T-helper 1 cell (primary cell): ENCODE results near the gene ZNF608.

Experiments
- DNase-seq, 5 donors: peaks; one replicate each; pipeline ENCODE4 v3.0.0-alpha.2; 2012 to 2020

Gene ZNF608

DNA sequence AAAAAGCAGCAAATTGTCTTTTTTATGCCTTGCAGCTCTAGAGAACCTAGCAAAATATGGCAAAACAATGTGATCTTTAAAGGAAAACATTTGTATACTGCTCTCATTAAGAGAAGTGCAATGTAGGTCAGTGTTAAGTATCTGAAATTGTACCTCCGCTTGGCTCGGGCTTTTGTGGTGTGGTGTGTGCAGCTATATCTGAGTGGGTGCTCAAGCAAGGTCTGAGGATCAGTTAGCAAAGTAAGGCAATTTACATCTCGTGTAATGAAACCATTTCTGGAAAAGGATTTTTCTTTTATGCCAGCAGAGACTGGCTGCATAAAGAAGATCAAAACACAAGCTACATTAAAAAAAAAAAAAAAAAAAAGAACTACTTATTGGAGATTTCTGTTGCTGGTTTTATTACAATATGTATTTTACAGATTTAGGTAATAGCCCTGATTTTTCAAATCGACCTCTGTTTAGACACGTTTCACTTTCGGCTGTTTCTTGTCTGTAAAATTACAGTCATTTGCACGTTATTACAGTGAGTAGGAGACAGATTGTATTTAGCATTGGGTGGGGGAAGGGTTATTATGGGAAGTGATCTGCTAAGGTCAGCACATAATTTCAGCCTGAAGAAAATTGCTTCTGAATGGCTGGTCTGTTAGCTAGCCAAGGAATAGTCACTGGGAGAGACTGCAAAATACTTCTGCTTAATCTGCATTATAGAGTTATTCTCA lies 7.9 kb upstream of the ZNF608 start:
- no peak for DNase-seq

DNA sequence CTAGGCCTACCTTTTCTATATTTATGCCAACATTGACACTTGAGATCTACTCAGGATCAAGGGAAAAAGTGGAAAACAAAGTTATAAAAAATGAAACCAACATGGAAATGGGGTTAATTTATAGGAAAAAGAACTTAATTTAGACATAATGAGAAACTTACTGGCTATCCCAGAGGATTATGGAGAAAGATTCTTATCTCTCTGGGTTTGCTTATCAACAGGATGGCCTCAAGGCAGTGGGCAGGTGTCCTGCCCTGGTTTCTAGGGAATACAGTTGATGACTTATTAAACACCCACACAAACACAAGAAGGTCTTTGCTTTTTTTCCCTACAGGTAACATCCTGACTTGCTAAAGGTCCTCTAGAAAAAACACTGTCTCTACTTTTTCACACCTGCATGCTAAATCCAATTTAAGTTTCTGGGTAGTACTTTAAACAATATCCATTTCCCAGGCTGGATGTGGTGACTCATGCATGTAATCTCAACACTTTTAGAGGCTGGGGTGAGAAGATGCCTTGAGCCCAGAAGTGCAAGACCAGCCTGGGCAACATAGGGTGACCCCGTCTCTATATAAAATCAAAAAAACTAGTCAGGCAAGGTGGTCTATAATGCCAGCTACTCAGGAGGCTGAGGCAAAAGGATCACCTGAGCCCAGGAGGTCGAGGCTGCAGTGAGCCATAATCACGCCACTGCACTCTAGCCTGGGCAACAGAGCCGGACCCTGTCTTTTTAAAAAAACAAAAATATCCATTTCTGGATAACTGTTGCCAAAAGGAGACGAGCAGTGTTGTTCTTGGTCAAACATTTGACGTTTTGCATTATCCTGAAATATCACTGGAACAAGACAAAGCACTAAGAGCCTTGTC lies 6.6 kb upstream of the ZNF608 start:
- no peak for DNase-seq

DNA sequence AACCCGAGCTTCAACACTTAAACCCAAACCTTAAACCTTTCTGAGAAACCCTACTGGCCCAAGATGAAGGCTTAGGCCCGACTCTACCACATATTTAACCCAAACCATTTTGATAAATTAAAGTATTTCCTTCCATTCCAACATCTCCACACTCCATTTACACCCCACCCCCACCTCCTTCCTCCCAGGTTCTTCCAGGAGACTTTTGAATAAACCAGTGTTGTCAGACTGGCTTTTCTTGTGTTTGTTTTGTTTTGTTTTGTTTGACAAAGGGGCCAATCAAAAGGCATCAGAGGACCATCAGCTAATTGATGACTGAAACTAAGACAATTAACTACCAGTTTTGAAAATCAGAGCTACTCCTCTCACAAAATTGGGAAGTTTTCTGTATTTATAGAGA lies 4.6 kb upstream of the ZNF608 start:
- no peak for DNase-seq

GRCh38 chr5:124748687-124749594 lies 2.5 kb upstream of the ZNF608 start:
- peak in 1 of 5 donors; percentile 6 for DNase-seq

GRCh38 chr5:124747791-124748686 lies 1.6 kb upstream of the ZNF608 start:
- no peak for DNase-seq

DNA sequence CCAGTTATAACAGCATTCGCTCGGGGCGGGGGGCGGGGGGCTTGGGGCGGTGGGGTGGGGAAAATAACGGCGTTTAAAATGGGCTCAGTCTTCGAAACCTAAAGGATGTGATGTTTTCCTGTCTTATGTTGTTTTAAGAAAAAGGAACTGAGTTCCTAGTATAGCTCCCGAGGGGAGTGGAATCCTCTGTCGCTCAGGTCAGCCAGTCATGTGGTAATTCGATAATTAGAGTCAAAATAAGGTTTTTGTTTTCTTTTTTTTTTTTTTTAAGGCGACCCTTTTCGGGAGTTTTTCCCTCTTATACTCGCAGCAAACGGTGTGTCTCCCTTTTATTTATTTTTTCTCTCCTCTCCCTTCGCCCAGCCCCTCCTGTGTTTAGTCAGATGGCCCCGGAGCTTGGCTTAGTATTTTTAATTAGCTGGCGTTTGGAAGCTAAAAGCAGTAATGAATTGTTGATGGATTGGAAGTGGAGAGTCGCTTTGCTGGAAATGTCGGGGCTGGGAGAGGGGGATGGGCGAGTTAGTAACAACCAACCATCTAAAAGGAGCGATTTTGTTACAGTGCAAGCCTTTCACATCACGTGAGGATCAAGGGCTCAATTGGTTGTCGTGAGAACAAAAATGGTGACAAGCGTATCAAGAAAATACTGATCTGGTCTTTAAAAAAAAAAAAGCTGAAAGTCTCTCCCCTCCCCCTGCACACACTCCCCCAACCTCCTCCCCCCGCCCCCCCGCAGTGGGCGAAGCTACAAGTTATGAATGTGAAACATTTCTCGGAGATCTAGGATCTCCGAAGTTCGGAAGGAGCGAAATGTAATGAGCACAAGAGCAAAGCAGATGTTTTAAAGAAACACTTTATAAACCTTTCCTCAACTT lies 714 bp upstream of the ZNF608 start:
- no peak for DNase-seq

DNA sequence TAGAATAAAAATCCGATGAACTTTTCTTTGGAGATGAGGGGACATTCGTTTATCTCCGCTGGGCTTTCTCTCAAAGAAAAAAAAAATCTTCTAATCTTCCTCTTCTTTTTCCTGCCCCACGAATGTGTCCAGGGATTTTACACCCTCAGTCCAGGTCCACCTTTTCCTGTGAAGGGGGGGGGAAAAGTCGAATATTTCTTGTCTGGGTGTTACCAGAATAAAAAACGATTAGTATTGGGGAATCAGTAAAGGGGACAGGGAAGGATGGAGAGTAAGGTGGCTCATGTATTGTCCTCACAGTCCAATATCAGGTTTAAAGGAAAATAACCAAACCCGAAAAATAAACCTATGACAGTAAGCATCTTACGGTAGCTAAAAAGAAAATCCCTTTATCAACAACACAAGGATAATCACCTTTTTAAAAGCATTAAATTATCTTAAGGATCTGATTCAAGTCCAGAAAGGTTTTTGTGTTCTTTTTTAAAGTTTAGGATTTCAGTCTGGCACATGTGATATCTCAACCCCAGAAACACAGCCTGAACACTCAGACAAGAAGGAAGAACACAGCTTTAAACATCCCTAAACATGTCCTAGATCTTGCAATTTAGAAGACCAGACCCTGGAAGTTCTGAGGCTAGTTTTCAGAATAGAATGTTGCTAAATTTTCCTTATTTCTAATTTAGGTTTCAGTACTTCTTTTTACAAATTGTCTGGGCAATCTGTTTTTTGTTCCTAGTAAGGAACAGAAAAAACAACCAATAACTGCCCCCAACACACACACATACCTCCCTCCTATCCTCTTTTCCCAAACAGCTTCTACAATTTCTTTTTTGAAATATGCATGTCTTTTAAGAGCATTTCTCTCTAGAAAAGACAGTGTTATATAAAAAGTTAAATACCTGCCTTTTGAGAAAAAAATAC lies 1.2 kb downstream of the ZNF608 start:
- DNase-seq, result no peak

DNA sequence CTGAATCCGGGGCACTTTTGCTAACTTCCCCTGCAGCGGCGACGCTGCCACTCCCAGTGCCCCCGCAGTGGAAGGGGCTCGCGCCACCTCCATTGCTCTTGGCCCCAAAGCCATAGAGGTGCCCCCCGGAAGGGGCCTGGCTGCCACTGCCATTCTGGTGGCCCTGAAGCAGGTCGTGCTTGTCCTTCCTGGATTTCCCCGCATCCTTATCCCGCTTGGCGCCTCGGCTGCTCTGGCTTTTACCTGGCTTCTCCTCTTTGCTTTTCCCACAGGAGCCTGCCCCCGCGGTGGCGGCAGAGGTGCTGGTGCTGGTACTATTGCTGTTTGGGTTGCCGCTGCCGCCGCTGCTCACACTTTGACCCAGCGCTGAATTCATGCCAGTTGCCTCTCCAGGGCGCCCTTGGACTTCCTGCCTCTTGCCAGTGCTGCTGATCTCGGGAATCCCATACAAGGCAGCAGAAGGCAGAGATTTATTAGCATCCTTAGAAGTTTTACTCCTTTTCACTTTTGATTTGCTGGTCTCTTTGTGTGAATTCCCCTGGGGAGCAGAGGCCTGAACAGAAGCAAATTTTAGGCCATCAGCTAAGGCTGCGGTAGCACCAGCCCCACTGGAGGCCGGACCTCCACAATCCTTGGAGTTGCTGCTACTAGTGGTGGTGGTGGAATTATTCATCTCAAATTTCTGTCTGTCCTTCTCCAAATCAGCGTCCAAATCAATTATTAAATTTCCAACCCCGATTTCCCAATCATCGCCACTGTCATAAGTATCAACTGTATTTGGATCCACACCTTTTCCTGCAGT lies 2.1 kb downstream of the ZNF608 start:
- no peak for DNase-seq

DNA sequence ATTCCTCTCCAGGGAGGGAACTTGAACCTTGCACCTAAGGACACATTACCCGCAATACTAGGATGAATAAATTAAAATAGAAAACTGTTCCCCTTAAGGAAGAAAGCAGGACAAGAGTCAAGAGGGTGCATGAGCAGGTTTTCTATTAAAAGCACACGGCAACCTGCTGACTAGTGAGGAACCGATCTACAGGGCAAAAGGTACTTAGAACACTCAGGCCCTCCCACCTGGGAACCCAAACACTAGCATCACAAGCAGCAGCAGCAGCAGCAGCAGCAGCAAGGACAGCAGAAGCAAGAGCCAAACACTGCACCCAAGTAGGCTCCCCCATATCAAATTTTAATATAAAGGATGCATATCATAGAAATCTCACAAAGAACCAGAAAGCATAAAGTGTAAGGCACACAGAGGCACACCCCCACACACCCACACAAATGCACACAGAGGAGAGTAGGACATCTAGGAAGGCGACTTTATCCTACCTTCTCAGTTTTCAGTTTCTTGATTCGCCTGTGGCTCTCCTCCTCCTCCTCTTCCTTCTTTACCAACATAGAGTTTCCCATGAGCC lies 2.8 kb downstream of the ZNF608 start:
- no peak for DNase-seq

- no peak for DNase-seq
Measured at GRCh38 chr5:124742983-124743601, 3.3 kb downstream of the ZNF608 start.

- no peak for DNase-seq
Measured at GRCh38 chr5:124742521-124742920, 3.9 kb downstream of the ZNF608 start.

DNA sequence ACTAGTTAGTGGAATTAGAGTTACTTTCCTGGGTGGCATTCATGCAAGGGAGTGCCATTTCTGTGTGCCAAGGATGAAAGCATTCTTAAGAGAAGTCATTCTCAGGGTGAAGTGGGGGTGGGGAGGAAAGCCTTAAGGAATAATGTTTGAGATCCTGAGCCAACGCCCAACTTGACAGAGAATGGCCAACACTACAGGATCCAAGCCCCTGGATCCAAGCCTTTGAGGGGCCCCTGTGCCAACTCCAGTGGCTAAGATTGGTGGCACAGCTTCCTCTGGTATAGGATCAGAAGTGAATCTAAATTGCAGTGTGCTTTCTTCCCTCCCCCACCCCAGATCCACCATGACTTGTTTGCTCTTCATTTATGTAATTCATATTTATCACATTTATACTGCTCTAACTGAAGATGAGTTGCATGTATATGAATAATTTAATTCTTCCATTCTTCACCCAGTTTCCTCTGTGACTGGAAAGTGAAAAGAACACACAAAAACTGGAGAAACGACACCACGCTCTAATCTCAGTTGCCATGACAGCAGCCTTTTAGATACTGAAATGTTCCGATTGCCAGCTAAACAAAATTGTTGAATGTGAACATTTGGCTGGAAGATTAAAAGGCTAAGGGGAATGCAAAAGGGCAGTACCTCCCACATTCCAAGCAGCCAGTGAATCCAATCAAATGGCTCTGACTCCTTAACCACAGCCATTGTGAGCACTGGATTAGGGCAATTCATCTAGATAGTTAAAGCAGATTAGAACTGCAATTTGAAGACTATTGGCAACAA lies 4.5 kb downstream of the ZNF608 start:
- DNase-seq, result no peak

- DNase-seq, result no peak
Measured at GRCh38 chr5:124740991-124741583, 5.4 kb downstream of the ZNF608 start.

- DNase-seq, result no peak
Measured at GRCh38 chr5:124740071-124740470, 6.4 kb downstream of the ZNF608 start.

DNA sequence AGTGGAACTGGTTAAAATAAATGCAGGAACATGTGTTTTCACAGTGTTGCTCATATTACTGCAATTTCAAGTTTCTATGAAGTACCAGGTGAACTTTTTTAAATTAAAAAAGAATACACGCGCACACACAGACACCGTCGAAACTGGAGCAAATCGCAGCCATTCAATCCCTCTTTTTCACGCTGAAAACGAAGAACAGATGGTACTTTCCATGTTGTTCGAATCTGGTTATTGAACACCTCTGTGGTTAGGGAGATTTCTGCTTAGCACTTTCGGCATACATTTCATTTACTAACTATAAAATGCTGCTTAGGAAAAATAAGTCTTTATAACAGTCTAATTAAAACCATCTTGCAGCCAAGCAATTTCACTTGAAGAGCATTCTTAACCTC lies 6.8 kb downstream of the ZNF608 start:
- no peak for DNase-seq

DNA sequence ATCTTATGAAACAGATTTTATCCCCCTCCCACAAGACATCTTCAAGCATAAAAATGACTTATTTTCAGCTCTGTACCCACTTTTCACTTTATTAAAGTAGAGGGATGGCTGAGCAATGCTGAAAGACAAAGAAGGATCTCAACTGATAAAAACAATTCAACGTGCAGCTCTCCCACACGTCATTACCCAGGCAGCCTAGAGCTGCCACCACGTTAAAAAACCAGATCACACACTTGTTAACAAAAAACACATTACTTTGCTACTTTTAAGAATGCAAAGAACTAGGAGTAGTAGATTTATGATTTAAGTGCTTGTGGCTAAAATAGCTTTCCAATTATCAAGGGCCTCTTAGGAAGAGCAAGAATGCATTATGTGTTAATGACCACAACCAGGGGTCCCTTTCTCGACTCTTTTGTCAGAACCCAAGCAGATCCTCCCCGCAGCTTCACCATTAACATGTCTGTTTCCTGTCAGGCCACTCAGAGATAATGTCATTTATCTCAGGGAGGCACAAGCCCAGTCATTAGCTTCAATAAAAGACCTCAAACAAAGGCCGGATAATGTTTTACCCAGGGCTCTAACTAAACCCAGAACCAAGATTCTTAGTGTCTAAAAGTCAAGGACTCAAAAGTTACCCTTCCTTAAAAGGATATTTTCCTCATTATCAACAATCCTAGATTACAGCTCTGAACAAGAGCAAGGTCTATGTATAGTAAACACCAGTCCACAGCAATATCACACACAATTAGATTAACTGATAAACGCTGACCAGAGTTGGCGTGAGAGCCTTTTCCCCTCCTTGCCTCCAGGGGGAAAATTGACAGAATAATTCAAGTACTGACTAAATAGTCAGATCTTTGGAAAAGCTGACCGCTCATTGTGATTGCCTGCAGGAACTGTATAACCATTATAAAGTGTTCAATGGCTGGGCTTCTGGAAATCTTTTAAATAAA lies 7.5 kb downstream of the ZNF608 start:
- no peak for DNase-seq
